Endothelial cell of umbilical vein (primary cell): ENCODE measurements around the gene TMEM184B. TPM values are rescaled to one million over a fixed set of nuclear protein-coding genes. Genes with fewer than 3 reads are reported as not detected.

Experiments used
- BruUV-seq: library from RNA; stranded (reverse); fragments of 400-500 nt; replicated peaks from 2 replicates; lab custom pipeline; 2021; lab: Mats Ljungman, UMichigan
- CTCF ChIA-PET: fragments of 300-600, 350-600 bp; sonication (Branson Sonifier 250); formaldehyde crosslinking; loops from one replicate; lab custom pipeline; 2021; ENCODE audit warnings: antibody characterized with exemption, inconsistent platforms; lab: Charles Lee
- POLR2A ChIA-PET: fragments of 300-600, 350-600 bp; sonication (Branson Sonifier 250); formaldehyde crosslinking; loops from one replicate; lab custom pipeline; 2021; ENCODE audit warnings: antibody characterized with exemption, inconsistent platforms; lab: Charles Lee
- DNase-seq: peaks from one replicate; pipeline ENCODE4 v3.0.0-alpha.2; 2011; ENCODE audit warnings: low read depth, low spot score
- FAIRE-seq: peaks from 2 replicates; lab custom pipeline; 2011; peaks lifted over from hg19 to GRCh38; lab: Jason Lieb, UNC
- H2AFZ ChIP-seq: 2 replicates; pipeline ENCODE4 v1.6.0; 2012; ENCODE audit warnings: low read depth, low read length, control low read depth, inconsistent platforms
- H3K27ac ChIP-seq: 2 replicates; pipeline ENCODE4 v1.5.1; 2011; ENCODE audit warnings: low read depth, mild to moderate bottlenecking, control low read depth, low read length, moderate library complexity; ENCODE audit not compliant: insufficient read depth
- H3K27me3 ChIP-seq, 2 experiments: 2 replicates each; pipeline versions ENCODE4 v1.6.0 to v1.6.1; 2011; ENCODE audit warnings: low read length in 2 of 2, mixed read lengths in 1 of 2; ENCODE audit not compliant: control insufficient read depth in 2 of 2, insufficient read depth in 2 of 2
- H3K36me3 ChIP-seq, 2 experiments: 2 replicates in 1 of 2; 3 replicates in 1 of 2; pipeline ENCODE4 v1.5.1; 2011; ENCODE audit warnings: low read length in 2 of 2, mild to moderate bottlenecking in 1 of 2, moderate library complexity in 1 of 2; ENCODE audit not compliant: control insufficient read depth in 2 of 2, insufficient read depth in 2 of 2; ENCODE audit errors: extremely low read depth in 1 of 2
- H3K4me1 ChIP-seq: 3 replicates; pipeline ENCODE4 v1.5.1; 2011; ENCODE audit warnings: mild to moderate bottlenecking, low read length; ENCODE audit not compliant: control insufficient read depth, insufficient read depth; ENCODE audit errors: extremely low read depth
- H3K4me2 ChIP-seq: 2 replicates; pipeline ENCODE4 v1.6.1; 2011; ENCODE audit warnings: low read length, control low read depth, mixed read lengths; ENCODE audit not compliant: insufficient read depth
- H3K4me3 ChIP-seq, 3 experiments: fragments of 200-600 bp in 1 of 3; sonication (generic), shearing (Covaris generic) in 1 of 3; replicated peaks in 1 of 3; 2 replicates each; pipeline ENCODE4 v1.5.1; 2011 to 2016; ENCODE audit warnings: control low read depth in 3 of 3, low read length in 3 of 3, mild to moderate bottlenecking in 2 of 3, inconsistent platforms in 1 of 3, low read depth in 1 of 3, moderate library complexity in 1 of 3; ENCODE audit not compliant: insufficient read depth in 1 of 3
- H3K79me2 ChIP-seq: 2 replicates; pipeline ENCODE4 v1.6.0; 2012; ENCODE audit warnings: low read length, inconsistent platforms; ENCODE audit not compliant: control insufficient read depth, insufficient read depth
- H3K9ac ChIP-seq: replicated peaks from 2 replicates; pipeline ENCODE3; 2011; ENCODE audit warnings: low read length, control low read depth; ENCODE audit not compliant: insufficient read depth; ENCODE audit errors: extremely low read depth
- H3K9me1 ChIP-seq: replicated peaks from 3 replicates; pipeline ENCODE4 v1.6.0; 2011; ENCODE audit warnings: mild to moderate bottlenecking, low read length; ENCODE audit not compliant: control insufficient read depth, insufficient read depth; ENCODE audit errors: extremely low read depth
- H3K9me3 ChIP-seq: replicated peaks from 2 replicates; pipeline ENCODE4 v1.5.1; 2012; ENCODE audit warnings: low read length, inconsistent platforms; ENCODE audit not compliant: control insufficient read depth, insufficient read depth
- H4K20me1 ChIP-seq: replicated peaks from 2 replicates; pipeline ENCODE3; 2011; ENCODE audit warnings: mild to moderate bottlenecking, low read length; ENCODE audit not compliant: control insufficient read depth, insufficient read depth; ENCODE audit errors: extremely low read depth
- CTCF ChIP-seq, 2 donors: IDR thresholded peaks; 1 replicate in 1 of 2; 2 replicates in 1 of 2; pipeline ENCODE4 v1.5.1; 2011; ENCODE audit warnings: low read length in 2 of 2, mild to moderate bottlenecking in 2 of 2, moderate library complexity in 2 of 2, control low read depth in 1 of 2, inconsistent platforms in 1 of 2, low read depth in 1 of 2; ENCODE audit not compliant: insufficient read depth in 1 of 2; ENCODE audit errors: extremely low read depth in 1 of 2
- EZH2 ChIP-seq: IDR thresholded peaks from 2 replicates; pipeline ENCODE4 v1.6.1; 2012; ENCODE audit warnings: borderline replicate concordance, low read depth, mild to moderate bottlenecking, moderate library complexity, low read length, inconsistent platforms; ENCODE audit not compliant: severe bottlenecking
- FOS ChIP-seq: IDR thresholded peaks from 2 replicates; pipeline ENCODE4 v1.6.1; 2011; ENCODE audit warnings: mild to moderate bottlenecking, low read length, moderate library complexity, borderline replicate concordance; ENCODE audit not compliant: insufficient read depth
- GATA2 ChIP-seq: IDR thresholded peaks from 2 replicates; pipeline ENCODE4 v1.7.0; 2011; ENCODE audit warnings: low read depth, mild to moderate bottlenecking, moderate library complexity, mixed read lengths, low read length; ENCODE audit not compliant: insufficient read length, insufficient read depth
- JUN ChIP-seq: IDR thresholded peaks from 2 replicates; pipeline ENCODE4 v1.6.1; 2011; ENCODE audit warnings: borderline replicate concordance, low read depth; ENCODE audit not compliant: insufficient read length, insufficient read depth
- MYC ChIP-seq: IDR thresholded peaks from one replicate; pipeline ENCODE4 v1.6.1; 2011; ENCODE audit warnings: mild to moderate bottlenecking, low read depth, low read length
- POLR2A ChIP-seq: IDR thresholded peaks from 2 replicates; pipeline ENCODE4 v1.6.1; 2012; ENCODE audit warnings: low read depth, mild to moderate bottlenecking, control low read depth, low read length
- POLR2AphosphoS5 ChIP-seq: IDR thresholded peaks from 2 replicates; pipeline ENCODE4 v1.6.1; 2012; ENCODE audit warnings: low read depth, mild to moderate bottlenecking, control low read depth, low read length, moderate library complexity; ENCODE audit not compliant: insufficient read depth
- dilution Hi-C: fragments of 300-500 bp; cut with MboI; formaldehyde crosslinking; loops from one replicate; pipeline ENCODE4 v1.15.0; 2019; ENCODE audit warnings: low sequenced_read_pairs; ENCODE audit not compliant: extremely low pct_ligation_motif_present
- intact Hi-C: fragments of 100-400 bp; cut with micrococcal nuclease; formaldehyde crosslinking; loops from one replicate; pipeline ENCODE4 v1.10.0; 2022
- polyA plus RNA-seq, 4 experiments: library from polyadenylated mRNA; depleted of rRNA in 3 of 4; stranded (reverse) in 3 of 4; unstranded in 1 of 4; fragments of >200 nt; gene quantifications; 2 replicates each; pipeline versions ENCODE4 v1.2.1 to v1.2.3, GENCODE V29; 2011 to 2012; ENCODE audit warnings: missing spikeins in 1 of 4
- total RNA-seq: library from RNA; stranded (reverse); gene quantifications from 2 replicates; pipeline ENCODE4 v1.2.3, GENCODE V29; 2021

Gene TMEM184B
- total and polyA plus RNA-seq, 2 donors (not counting 3 experiments of a cell fraction or from before 2014, with no cell fraction given), result 72.5 to 96.6 TPM

DNA sequence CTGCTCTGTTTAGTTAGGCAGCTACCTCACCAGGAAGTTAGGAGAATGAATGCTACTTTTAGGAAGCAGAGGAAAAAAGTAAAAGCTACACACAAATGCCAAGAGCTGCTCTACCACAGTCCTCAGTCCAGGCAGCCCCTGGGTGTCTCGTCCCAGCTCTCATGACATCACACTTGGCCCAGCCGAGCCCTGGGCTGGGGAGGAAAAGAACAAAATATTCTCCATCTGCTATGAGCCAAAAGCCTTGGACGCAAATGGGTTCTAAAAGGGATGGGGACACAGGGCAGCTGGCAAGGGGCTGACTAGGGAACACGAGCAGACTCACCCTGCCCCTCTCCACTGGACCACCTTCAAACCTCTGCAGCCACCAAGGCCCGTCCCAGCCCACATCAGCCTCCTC, 26.1 kb downstream of the TMEM184B start:
- Histone ChIP-seq H4K20me1 (no peaks in the 10 kb centered on the region), H3K4me3 (no peak overlapping the region), H3K9me1 (no peaks in the 10 kb centered on the region), H3K27ac (no peak overlapping the region), H3K9me3 (no peaks in the 10 kb centered on the region), H3K4me2 (no peak overlapping the region), H3K79me2 (peaks cover 35% of the 10 kb centered on the region), H3K27me3 (no peaks in the 10 kb centered on the region), H2AFZ (no peak overlapping the region), H3K36me3 (peaks cover 5 to 44% of the 10 kb centered on the region in 2 experiments), H3K4me1 (no peaks in the 10 kb centered on the region), H3K9ac (no peak overlapping the region)
- TF ChIP-seq JUN (no peak), GATA2 (no peak), EZH2 (no peak), POLR2A (no peak), CTCF (IDR thresholded peaks at IDR 0.05; ENCODE audit: extremely low read depth in 1 of 2, insufficient read depth in 1 of 2, low read depth in 1 of 2, low read length in 2 of 2) (no peak), FOS (no peak), MYC (no peak), POLR2AphosphoS5 (no peak)
- DNase-seq, result no peak
- BruUV-seq, result no TSS peak
- ChIA-PET POLR2A (no interaction called here), CTCF (interaction anchor here (0.5 to 0.8 kb wide), 2 partner anchors 14 to 47 kb away, joined by 3 read pairs; no protein-coding TSS in a partner anchor)
- no peak for FAIRE-seq
- dilution Hi-C loops, result no loop called here
- intact Hi-C loops, result no loop called here
